Activated T-helper 17 cell treated with anti-CD3 and anti-CD28 coated beads, Interleukin-2, amount 50 U/mL, for 72 hours (primary cell): ENCODE data around the gene PCBP4. TPM values are rescaled to one million over a fixed set of nuclear protein-coding genes. Genes with fewer than 3 reads are reported as not detected.

ENCODE experiments used
- ATAC-seq: fragments of 150-1000 bp; cut with Tn5 transposase; replicated peaks from 2 replicates; pipeline ENCODE4 v1.10.0; 2021; ENCODE audit warnings: mild to moderate bottlenecking, moderate library complexity
- H3K27ac Mint-ChIP-seq: one replicate; pipeline ENCODE4 v1.8.0; 2022; ENCODE audit warnings: mixed read lengths
- H3K27me3 Mint-ChIP-seq: one replicate; pipeline ENCODE4 v1.8.0; 2022; ENCODE audit warnings: mixed read lengths
- H3K36me3 Mint-ChIP-seq: one replicate; pipeline ENCODE4 v1.8.0; 2022; ENCODE audit warnings: low read depth, mild to moderate bottlenecking, mixed read lengths
- H3K4me1 Mint-ChIP-seq: one replicate; pipeline ENCODE4 v1.8.0; 2022; ENCODE audit warnings: mixed read lengths
- H3K4me3 Mint-ChIP-seq: one replicate; pipeline ENCODE4 v1.8.0; 2022; ENCODE audit warnings: mild to moderate bottlenecking, mixed read lengths
- H3K9me3 Mint-ChIP-seq: one replicate; pipeline ENCODE4 v1.8.0; 2022; ENCODE audit warnings: mixed read lengths
- total RNA-seq, 2 donors: library from RNA; stranded (reverse); gene quantifications; one replicate each; pipeline ENCODE4 v1.2.3, GENCODE V29; 2022

The PCBP4 gene
- total RNA-seq = 10 to 100 TPM; 16.4 to 18.5 TPM

- peak; percentile 79 for ATAC-seq
- H3K27ac Mint-ChIP-seq = peak within 1 kb of the TSS; percentile 77
- H3K27me3 Mint-ChIP-seq = no peaks in the 10 kb centered on the region
- H3K36me3 Mint-ChIP-seq = no peaks in the 10 kb centered on the region
- H3K9me3 Mint-ChIP-seq = no peaks in the 10 kb centered on the region
- H3K4me1 Mint-ChIP-seq = peaks cover 14% of the 10 kb centered on the region
- H3K4me3 Mint-ChIP-seq = peak within 1 kb of the TSS; percentile 71
Measured at GRCh38 chr3:51967384-51968169, at the start of gene PCBP4. PCBP4 (minus strand) TSS chr3:51967454; CDS start chr3:51961240, 6,214 bp downstream.

- Mint-ChIP-seq H3K9me3 (no peaks in the 10 kb centered on the region), H3K36me3 (no peaks in the 10 kb centered on the region), H3K27me3 (no peaks in the 10 kb centered on the region), H3K4me1 (no peaks in the 10 kb centered on the region), H3K27ac (peak overlapping the region; percentile 62), H3K4me3 (no peak overlapping the region)
- ATAC-seq = no peak
Measured at GRCh38 chr3:52015438-52016228, 48.4 kb upstream of the PCBP4 start.

GRCh38 chr3:52014613-52015012 lies 47.4 kb upstream of the PCBP4 start:
- no peaks in the 10 kb centered on the region for H3K27me3 Mint-ChIP-seq
- H3K4me3 Mint-ChIP-seq = no peak overlapping the region
- no peak overlapping the region for H3K27ac Mint-ChIP-seq
- no peaks in the 10 kb centered on the region for H3K4me1 Mint-ChIP-seq
- no peaks in the 10 kb centered on the region for H3K9me3 Mint-ChIP-seq
- ATAC-seq = no peak
- no peaks in the 10 kb centered on the region for H3K36me3 Mint-ChIP-seq

GRCh38 chr3:52013802-52014598 lies 46.7 kb upstream of the PCBP4 start:
- Mint-ChIP-seq H3K9me3 (no peaks in the 10 kb centered on the region), H3K4me1 (no peaks in the 10 kb centered on the region), H3K27ac (no peak overlapping the region), H3K27me3 (no peaks in the 10 kb centered on the region), H3K4me3 (no peak overlapping the region), H3K36me3 (no peaks in the 10 kb centered on the region)
- no peak for ATAC-seq

- Mint-ChIP-seq H3K27ac (peak overlapping the region; percentile 46), H3K9me3 (no peaks in the 10 kb centered on the region), H3K4me3 (no peak overlapping the region), H3K36me3 (no peaks in the 10 kb centered on the region), H3K4me1 (no peaks in the 10 kb centered on the region), H3K27me3 (no peaks in the 10 kb centered on the region)
- ATAC-seq = no peak
Measured at GRCh38 chr3:52012699-52013098, 45.4 kb upstream of the PCBP4 start.

- Mint-ChIP-seq H3K4me3 (no peak overlapping the region), H3K27me3 (no peaks in the 10 kb centered on the region), H3K9me3 (no peaks in the 10 kb centered on the region), H3K27ac (no peak overlapping the region), H3K4me1 (no peaks in the 10 kb centered on the region), H3K36me3 (no peaks in the 10 kb centered on the region)
- ATAC-seq = no peak
Measured at GRCh38 chr3:52010431-52010830, 43.2 kb upstream of the PCBP4 start.

- Mint-ChIP-seq H3K4me3 (no peak overlapping the region), H3K9me3 (no peaks in the 10 kb centered on the region), H3K4me1 (no peaks in the 10 kb centered on the region), H3K36me3 (no peaks in the 10 kb centered on the region), H3K27me3 (no peaks in the 10 kb centered on the region), H3K27ac (no peak overlapping the region)
- ATAC-seq = no peak
Measured at GRCh38 chr3:52007291-52007690, 40.0 kb upstream of the PCBP4 start.

- no peak for ATAC-seq
- Mint-ChIP-seq H3K4me1 (no peaks in the 10 kb centered on the region), H3K27ac (no peak overlapping the region), H3K4me3 (no peak overlapping the region), H3K36me3 (no peaks in the 10 kb centered on the region), H3K9me3 (no peaks in the 10 kb centered on the region), H3K27me3 (no peaks in the 10 kb centered on the region)
Measured at GRCh38 chr3:52006820-52007133, 39.5 kb upstream of the PCBP4 start.

GRCh38 chr3:52006017-52006819 lies 39.0 kb upstream of the PCBP4 start:
- Mint-ChIP-seq H3K27ac (no peak overlapping the region), H3K4me1 (no peaks in the 10 kb centered on the region), H3K27me3 (no peaks in the 10 kb centered on the region), H3K4me3 (no peak overlapping the region), H3K36me3 (no peaks in the 10 kb centered on the region), H3K9me3 (no peaks in the 10 kb centered on the region)
- no peak for ATAC-seq

GRCh38 chr3:52005571-52005986 lies 38.3 kb upstream of the PCBP4 start:
- no peaks in the 10 kb centered on the region for H3K36me3 Mint-ChIP-seq
- H3K27ac Mint-ChIP-seq = no peak overlapping the region
- H3K9me3 Mint-ChIP-seq = no peaks in the 10 kb centered on the region
- no peaks in the 10 kb centered on the region for H3K4me1 Mint-ChIP-seq
- peak; percentile 18 for ATAC-seq
- no peak overlapping the region for H3K4me3 Mint-ChIP-seq
- H3K27me3 Mint-ChIP-seq = no peaks in the 10 kb centered on the region

- ATAC-seq = no peak
- no peak overlapping the region for H3K27ac Mint-ChIP-seq
Measured at GRCh38 chr3:52004906-52005395, 37.7 kb upstream of the PCBP4 start.

GRCh38 chr3:52004163-52004787 lies 37.0 kb upstream of the PCBP4 start:
- H3K4me1 Mint-ChIP-seq = no peaks in the 10 kb centered on the region

More at GRCh38 chr3:52004906-52005395, 37.7 kb upstream of the PCBP4 start:
- Mint-ChIP-seq H3K36me3 (no peaks in the 10 kb centered on the region), H3K27me3 (no peaks in the 10 kb centered on the region), H3K9me3 (no peaks in the 10 kb centered on the region), H3K4me1 (no peaks in the 10 kb centered on the region), H3K4me3 (no peak overlapping the region)

GRCh38 chr3:52002748-52003147 lies 35.5 kb upstream of the PCBP4 start:
- Mint-ChIP-seq H3K36me3 (no peaks in the 10 kb centered on the region), H3K27me3 (no peaks in the 10 kb centered on the region), H3K4me3 (no peak overlapping the region), H3K9me3 (no peaks in the 10 kb centered on the region), H3K4me1 (no peaks in the 10 kb centered on the region), H3K27ac (peak overlapping the region; percentile 50)
- no peak for ATAC-seq

More at GRCh38 chr3:52004163-52004787, 37.0 kb upstream of the PCBP4 start:
- no peak for ATAC-seq
- H3K36me3 Mint-ChIP-seq = no peaks in the 10 kb centered on the region
- H3K9me3 Mint-ChIP-seq = no peaks in the 10 kb centered on the region
- peak overlapping the region; percentile 50 for H3K27ac Mint-ChIP-seq
- no peaks in the 10 kb centered on the region for H3K27me3 Mint-ChIP-seq
- H3K4me3 Mint-ChIP-seq = no peak overlapping the region
